ENCODE data around the gene IL7R.

Gene IL7R

DNA sequence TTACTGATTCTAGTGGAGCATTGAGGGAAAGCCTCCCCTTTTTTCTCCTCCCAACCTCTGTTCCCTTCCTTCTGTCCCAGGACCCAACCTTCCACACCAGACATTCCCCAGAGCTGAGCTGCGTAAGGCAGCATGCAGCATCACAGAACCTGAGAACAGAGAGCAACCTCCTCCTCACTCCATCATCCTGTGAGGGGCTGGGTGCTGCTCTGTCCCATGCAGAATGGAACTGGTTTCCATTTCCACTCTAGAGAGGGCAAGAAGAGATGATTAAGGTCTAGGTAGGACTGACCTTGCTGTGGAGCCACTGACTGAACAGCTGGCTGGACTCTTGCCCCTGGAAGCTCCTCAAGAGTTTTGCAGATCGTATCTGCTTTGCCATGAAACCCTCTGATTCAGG, 30.1 kb upstream of the IL7R start:
- TF ChIP-seq, protein P1, sequence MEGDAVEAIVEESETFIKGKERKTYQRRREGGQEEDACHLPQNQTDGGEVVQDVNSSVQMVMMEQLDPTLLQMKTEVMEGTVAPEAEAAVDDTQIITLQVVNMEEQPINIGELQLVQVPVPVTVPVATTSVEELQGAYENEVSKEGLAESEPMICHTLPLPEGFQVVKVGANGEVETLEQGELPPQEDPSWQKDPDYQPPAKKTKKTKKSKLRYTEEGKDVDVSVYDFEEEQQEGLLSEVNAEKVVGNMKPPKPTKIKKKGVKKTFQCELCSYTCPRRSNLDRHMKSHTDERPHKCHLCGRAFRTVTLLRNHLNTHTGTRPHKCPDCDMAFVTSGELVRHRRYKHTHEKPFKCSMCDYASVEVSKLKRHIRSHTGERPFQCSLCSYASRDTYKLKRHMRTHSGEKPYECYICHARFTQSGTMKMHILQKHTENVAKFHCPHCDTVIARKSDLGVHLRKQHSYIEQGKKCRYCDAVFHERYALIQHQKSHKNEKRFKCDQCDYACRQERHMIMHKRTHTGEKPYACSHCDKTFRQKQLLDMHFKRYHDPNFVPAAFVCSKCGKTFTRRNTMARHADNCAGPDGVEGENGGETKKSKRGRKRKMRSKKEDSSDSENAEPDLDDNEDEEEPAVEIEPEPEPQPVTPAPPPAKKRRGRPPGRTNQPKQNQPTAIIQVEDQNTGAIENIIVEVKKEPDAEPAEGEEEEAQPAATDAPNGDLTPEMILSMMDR (IDR thresholded peaks at IDR 0.05; ENCODE audit: borderline replicate concordance, insufficient read depth, low read depth, low read length), result no peak
- no peak overlapping the region for H3K4me3 ChIP-seq (ENCODE audit: low read depth, low read length)

GRCh38 chr5:35828082-35828598, 28.6 kb upstream of the IL7R start:
- TF ChIP-seq, protein P1 (IDR thresholded peaks at IDR 0.05; ENCODE audit: borderline replicate concordance, insufficient read depth, low read depth, low read length), result no peak
- no peak overlapping the region for H3K4me3 ChIP-seq (ENCODE audit: low read depth, low read length)

DNA sequence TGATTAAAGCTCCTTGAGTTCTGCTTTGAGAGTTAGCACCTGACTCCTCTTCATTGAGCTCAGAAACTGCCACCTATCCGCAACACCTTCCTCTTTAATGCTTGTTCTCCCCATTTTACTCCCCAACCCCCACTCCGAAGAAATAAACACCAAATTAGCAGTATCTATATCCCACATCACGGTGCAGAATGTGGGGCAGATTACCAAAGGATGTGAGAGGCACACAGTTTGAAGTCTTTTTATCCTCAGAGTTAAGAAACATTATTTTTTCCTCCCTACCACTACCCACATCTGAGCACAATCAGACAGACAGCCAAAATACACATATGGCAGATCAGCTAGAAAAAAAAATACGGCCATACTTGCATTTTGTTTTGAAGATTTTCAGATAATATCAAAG, 26.1 kb upstream of the IL7R start:
- no peak overlapping the region for H3K4me3 ChIP-seq (ENCODE audit: low read depth, low read length)
- TF ChIP-seq, protein P1 (IDR thresholded peaks at IDR 0.05; ENCODE audit: borderline replicate concordance, insufficient read depth, low read depth, low read length), result no peak

GRCh38 chr5:35832762-35833161, 23.9 kb upstream of the IL7R start:
- TF ChIP-seq, protein P1 (IDR thresholded peaks at IDR 0.05; ENCODE audit: borderline replicate concordance, insufficient read depth, low read depth, low read length), result no peak
- no peak overlapping the region for H3K4me3 ChIP-seq (ENCODE audit: low read depth, low read length)

- no peak overlapping the region for H3K4me3 ChIP-seq (ENCODE audit: low read depth, low read length)
- TF ChIP-seq, protein P1 (IDR thresholded peaks at IDR 0.05; ENCODE audit: borderline replicate concordance, insufficient read depth, low read depth, low read length), result no peak
These were observed 23.5 kb upstream of the IL7R start for GRCh38 chr5:35833224-35833623.

DNA sequence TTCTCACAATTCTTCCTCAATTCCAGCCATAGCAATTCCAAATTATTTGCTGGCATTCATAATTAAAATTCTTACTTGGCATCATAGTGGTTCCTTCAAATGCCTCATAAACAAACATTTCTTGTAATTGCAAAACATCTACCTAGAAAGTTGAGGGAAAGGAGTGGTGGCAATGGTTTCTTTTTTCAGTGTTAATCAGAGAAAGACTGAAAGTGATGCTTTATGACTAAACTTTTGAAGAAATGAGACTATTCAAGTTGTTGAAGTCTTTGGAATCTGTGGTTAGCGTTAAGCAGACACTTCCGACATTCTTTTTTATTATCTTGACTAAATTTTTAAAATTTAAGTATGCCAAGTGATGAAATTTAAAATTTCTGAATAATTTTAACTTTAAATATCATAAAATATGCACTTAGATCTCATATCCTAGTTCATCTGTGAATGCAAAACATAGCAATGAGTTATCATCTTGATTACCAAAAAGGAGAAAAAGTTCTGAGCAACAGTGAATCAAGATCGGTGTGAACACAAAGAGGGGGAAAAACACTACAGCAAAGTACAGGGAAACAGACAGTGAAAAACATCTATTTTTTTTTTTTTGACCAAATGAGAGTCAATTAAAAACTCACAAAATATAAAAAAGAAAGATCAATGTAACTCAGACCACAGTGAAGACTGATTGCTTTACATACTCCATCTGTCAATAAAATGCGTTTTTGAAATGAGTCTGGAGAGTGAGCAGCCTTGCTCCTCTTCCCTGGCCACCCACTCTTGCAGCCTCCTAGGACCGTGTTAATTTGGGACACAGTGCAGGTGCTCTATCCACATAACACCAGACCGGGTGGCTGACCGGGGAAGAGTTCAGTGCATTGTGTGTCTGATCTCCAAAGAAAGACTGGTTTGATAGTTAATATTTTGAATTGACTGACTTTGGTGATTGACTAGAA, 20.6 kb upstream of the IL7R start:
- no peak overlapping the region for H3K4me3 ChIP-seq (ENCODE audit: low read depth, low read length)
- TF ChIP-seq, protein P1 (IDR thresholded peaks at IDR 0.05; ENCODE audit: borderline replicate concordance, insufficient read depth, low read depth, low read length), result no peak
